HG02943 (cell line): ENCODE data around the gene CEP152.
"Not testable (repeated sequence)": the region's sequence is repeated elsewhere in the genome, so short reads cannot be mapped to it uniquely, and the experiment has no call there.

ENCODE experiments used
- ATAC-seq: cut with Tn5 transposase; IDR thresholded peaks from one replicate; pipeline ENCODE4 v1.9.1; 2021; ENCODE audit warnings: mild to moderate bottlenecking, low read depth, moderate library complexity; ENCODE audit not compliant: unreplicated experiment

CEP152 gene

DNA sequence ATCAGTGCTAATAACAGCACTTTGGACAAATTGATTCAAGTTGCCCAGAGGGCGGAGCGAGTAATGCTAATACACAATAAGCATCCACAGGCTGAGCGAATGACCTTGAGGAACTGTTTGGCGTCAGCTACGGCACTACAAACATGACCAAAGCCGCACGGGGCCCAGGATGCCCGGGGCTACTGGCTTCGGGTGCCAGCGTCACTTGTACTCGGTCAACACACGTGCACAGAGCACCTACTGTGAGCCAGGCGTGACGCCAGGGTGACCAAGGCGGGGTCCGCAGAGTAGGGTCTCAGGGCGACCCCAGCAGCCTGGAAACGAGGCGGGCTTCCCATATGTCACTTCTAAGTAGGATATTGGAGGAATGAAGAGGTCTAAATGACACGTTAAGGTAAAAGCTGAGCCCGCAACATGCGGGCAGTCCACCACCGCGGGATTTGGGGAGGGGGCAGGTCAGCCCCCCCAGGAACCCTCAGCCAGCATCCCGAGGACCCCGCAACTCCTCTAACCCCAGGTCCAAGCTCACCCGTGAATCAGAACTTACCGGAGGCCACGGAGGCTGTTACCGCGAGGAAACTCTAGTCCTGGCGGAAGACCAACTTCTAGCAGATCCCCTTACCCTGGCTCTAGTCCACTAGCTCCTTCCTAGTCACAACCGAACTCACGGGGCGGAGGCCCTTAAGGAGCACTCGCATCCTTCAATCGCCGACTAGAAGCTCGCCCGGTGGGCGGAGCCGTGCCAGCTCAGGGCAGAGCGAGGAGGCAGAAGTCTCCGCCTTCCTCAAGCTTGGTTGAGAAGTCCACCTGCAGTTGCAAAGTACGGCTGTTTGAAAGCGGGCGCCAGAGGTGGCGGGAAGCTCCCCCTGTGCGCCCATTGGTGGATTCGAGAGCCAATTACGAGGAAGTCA lies at the start of gene CEP152:
TSS of gene CEP152 (minus strand) at position 656 of the 911 bp plus-strand sequence. CDS start 5,420 bp downstream, outside the sequence.
- ATAC-seq, result peak; percentile 94

GRCh38 chr15:48859426-48859825 lies 48.6 kb upstream of the CEP152 start:
- no peak for ATAC-seq

DNA sequence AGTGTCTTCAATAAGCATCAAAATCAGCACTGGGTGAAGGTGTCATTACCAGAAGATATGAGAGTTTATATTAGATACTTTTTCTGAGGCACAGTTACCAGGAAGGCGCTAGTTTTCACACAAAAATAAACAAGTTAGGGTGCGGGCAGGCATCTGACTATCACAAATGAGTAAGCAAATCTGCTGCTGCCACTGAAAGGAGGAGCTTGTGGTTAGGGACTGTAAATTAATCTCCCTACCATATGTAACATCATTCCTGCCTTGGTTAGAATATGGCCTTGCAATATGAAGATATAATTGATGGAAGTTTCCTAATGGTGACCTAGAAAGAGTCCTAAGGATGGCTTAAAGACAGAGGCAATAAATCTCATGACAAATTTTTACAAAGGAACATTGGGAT lies 47.5 kb upstream of the CEP152 start:
- ATAC-seq, result no peak

DNA sequence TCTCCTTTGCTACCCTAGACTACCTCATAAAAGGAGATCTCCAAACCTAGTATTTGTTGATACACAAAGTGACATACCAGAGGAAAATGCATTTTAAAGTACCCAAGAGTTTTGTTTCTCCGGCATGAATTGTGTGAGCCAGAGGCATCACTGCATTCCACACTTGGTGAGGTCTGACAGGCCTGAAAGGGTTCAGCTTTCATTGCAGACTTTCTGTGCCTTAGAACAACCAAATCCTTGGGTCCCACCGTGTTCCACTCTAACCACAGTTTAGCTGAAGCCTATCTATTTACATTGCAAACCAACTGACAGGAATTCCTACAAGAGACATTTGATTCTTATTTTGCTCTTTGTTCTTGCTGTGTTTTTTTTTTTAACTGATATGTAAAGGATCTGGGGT lies 46.1 kb upstream of the CEP152 start:
- ATAC-seq, result no peak

DNA sequence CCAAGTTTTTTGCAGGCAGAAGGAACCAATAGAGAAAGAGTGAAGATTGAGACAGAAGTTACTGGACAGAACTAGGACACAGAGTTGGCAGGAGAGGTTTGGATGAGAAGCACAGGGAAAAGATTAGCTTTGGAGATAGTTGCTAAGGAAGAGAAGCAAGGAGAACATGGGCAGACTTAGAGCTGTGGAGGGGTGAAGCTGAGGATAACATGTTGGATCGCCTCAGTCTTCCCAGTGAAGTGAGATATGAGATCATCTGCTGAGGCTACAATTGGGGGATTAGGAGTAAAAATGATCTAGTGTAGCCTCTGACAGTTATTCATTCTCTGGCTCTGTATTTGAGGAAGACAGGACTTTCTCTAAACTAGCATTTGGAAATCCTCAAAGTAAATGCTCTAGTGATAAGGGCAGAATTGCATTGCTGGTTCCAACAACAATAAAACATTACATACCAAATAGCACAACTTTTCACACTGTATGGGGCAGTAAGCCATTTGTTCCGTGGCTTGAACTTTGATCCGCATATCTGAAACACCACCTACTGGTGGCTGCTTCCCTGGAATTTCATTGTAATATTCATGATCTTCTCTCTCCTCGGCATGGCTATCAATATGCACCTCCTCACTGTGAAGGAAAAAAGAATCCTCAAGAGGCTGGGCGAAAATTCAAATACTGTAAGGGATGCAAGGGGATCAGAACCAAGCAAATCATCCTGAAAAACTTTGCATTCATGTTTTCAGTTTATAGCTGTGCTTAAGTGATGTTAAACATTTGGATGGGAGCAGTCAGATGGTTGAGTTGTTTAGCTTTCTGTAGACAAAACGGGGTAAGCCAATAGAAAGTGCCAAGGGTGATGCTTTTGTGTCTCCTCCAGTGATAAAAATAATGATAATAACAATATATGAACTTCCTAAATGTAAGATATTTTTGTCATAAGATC lies 44.9 kb upstream of the CEP152 start:
- no peak for ATAC-seq

- not testable (repeated sequence) for ATAC-seq
Observed at GRCh38 chr15:48854434-48854833, 43.6 kb upstream of the CEP152 start.

DNA sequence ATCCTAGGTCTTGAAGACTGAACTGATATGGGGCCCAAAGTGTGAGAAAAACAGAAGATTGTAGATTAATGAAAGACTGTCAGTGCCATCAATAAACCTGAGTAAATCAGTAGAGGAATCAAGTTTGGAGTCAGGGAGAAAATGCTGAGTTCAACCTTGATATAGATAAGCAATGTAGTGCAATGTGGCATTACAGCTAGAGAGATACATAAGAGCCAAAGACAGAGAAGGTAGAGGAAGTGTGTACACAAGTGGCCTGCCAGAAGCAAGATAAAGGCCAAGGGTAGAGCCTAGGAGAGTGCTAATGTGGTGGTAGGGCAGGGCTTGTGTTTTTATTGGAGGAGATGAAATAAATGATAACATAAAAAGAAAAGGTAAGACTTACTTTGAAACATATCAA lies 41.1 kb upstream of the CEP152 start:
- ATAC-seq, result no peak

DNA sequence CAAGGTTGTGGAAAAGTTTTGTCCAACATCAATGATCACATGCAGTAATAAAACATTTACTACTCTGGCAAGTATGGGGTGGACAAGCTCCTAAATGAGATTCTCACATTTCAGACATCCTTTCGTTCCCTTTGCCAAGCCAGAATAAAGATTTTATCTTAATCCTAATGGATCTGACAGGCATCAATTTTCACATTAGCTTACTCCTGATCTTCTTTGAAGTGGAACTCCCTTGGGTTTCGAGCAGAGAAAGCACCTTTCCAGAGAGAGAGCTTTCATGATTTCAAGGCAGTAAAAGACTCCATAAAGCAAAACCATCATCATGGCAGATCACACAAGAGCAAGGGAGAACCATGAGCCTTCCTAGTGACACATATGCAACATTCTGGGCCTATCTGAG lies 39.8 kb upstream of the CEP152 start:
- ATAC-seq, result no peak

GRCh38 chr15:48845123-48845522 lies 34.3 kb upstream of the CEP152 start:
- ATAC-seq, result no peak

GRCh38 chr15:48842501-48842900 lies 31.6 kb upstream of the CEP152 start:
- ATAC-seq, result no peak

- no peak for ATAC-seq
Observed at GRCh38 chr15:48834756-48835155, 23.9 kb upstream of the CEP152 start.

DNA sequence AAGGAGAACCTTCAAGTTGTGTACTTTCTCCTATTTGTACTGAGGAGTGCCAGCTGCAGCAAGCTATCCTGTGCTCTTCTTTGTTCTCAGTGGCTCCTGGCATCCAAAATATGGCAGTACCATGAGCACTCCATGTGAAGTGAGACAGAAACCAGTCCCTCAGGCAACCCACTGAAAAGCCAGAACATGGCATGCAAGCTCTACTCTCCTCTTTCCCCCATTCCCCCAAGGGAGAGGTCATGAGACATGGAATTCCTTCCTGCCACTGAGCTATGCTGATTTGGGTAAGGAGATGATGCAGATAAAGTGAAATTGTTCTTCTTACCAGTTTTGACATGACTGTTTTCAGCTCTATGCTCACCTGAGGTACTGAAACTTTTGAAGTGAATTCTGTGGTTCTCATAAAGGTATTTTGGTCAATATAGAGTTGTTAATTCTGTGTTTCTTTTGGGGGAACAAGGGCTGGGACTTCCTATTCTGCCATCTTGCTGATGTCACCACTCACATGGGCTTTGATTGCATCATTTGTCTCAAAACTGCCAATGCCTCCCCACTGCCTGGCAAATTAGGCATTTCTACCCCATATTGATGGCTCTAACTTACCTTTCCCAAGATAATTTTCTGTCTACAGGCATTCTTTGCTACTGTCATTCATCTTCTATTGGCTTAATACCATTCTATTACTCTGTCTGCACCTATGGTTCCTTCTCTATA lies 22.8 kb upstream of the CEP152 start:
- ATAC-seq, result no peak

DNA sequence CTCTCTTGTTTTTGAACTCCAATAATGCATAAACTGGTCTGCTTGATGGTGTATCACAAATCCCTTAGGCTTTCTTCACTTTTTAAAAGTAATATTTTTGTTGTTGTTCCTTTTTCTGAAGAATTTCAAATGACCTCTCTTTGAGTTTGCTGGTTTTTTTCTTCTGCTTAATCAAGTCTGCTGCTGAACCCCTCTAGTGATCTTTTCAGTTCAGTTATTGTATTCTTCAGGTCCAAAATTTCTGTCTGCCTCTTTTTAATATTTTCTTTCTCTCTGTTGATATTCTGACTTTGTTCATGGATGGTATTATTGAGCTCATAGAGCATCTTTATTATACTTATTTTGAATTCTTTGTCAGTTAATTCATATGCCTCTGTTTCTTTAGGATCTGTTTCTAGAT lies 21.8 kb upstream of the CEP152 start:
- no peak for ATAC-seq

DNA sequence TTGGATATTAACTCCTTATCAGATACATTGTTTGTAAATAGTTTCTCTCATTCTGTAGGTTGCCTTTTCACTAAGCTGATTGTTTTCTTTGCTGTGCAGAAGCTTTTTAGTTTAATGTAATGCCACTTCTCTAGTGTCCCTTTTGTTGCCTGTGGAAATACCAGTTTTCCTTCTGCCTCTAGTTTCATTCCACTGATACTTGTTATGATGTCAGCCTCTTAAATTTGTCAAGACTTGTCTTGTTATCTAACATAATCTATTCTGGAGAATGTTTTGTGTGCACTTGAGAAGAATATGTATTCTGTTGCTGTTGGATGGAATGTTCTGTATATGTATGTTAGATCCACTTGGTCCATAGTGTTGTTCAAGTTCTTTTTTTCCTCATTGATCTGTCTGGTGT lies 18.0 kb upstream of the CEP152 start:
- no peak for ATAC-seq

DNA sequence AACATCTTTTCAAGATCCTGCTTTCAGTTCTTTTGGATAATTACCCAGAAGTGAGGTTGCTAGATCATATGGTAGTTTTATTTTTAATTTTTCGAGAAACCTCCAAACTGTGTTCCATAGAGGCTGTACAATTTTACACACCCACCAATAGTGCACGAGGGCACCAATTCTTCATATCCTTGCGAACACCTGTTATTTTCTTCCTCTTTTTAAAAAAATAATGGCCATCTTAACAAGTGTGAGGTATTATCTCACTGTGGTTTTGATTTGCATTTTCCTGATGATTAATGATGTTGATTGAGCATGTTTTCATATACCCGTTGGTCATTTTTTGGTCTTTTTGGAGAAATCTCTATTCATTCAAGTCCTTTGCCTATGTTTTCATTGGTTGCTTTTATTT lies 17.6 kb upstream of the CEP152 start:
- ATAC-seq, result no peak

DNA sequence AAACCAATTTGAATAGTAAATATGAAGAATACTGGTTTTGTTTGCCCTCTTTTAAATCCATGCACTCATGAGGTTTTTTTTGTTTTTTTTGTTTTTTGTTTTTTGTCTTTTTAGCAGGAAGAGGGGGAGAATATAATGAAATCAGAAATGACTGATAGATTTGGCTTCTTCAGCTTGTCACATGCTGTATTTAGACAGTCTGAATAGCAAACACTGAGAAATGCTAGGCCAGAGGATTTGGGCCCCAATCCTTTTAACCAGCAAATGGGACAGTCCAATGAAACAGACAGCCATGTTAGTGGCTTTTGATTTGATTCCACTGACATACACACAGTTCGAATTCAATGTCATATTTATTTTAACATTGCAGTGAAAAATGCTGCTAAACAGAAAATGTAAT lies 14.2 kb upstream of the CEP152 start:
- ATAC-seq, result no peak

- ATAC-seq, result no peak
Observed at GRCh38 chr15:48823706-48824105, 12.8 kb upstream of the CEP152 start.

DNA sequence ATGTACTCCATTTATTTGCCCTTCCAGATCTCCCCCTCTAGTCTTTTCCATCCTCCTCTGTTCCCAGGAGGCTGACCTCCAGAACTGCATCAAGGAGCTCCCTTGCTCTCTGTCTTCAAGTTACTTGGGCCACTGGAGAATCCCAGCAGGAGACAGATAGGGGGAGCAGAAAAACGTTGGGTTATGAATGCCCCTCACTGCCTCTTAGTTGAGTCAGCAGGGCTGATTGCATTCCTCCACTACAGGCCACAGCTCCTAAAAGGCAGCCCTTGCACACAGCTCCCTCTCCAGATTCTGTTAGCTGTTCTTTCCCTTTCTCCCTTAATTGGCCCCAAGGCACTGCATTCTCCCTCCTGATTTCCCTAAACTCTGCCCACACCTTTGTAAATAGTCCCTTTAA lies 12.4 kb upstream of the CEP152 start:
- no peak for ATAC-seq

- no peak for ATAC-seq
Observed at GRCh38 chr15:48814286-48814685, 3.4 kb upstream of the CEP152 start.

- ATAC-seq, result no peak
Observed at GRCh38 chr15:48811325-48811958, 573 bp upstream of the CEP152 start.
